Measurements from ENCODE around the gene KCNG2.
"Not testable (repeated sequence)": the region's sequence is repeated elsewhere in the genome, so short reads cannot be mapped to it uniquely, and the experiment has no call there.

DNA sequence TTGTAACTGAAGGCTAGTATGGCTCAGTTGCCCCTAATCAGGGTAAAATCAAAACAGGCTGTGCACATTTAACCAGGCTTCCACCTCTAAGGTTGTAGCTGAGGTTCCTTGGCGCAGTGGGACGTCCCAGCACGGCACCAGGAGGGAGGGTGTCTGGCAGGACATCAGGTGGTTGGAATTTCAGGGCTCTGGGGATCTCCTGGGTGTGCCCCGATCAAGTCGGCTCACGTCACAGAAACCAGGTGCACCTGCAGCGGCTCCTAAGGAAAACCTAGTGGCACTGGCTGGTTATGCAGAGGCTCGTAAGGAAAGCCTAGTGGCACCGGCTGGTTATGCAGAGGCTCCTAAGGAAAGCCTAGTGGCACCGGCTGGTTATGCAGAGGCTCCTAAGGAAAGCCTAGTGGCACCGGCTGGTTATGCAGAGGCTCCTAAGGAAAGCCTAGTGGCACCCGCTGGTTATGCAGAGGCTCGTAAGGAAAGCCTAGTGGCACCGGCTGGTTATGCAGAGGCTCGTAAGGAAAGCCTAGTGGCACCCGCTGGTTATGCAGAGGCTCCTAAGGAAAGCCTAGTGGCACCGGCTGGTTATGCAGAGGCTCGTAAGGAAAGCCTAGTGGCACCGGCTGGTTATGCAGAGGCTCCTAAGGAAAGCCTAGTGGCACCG lies 45.7 kb upstream of the KCNG2 start:
- TF ChIP-seq, protein P1, sequence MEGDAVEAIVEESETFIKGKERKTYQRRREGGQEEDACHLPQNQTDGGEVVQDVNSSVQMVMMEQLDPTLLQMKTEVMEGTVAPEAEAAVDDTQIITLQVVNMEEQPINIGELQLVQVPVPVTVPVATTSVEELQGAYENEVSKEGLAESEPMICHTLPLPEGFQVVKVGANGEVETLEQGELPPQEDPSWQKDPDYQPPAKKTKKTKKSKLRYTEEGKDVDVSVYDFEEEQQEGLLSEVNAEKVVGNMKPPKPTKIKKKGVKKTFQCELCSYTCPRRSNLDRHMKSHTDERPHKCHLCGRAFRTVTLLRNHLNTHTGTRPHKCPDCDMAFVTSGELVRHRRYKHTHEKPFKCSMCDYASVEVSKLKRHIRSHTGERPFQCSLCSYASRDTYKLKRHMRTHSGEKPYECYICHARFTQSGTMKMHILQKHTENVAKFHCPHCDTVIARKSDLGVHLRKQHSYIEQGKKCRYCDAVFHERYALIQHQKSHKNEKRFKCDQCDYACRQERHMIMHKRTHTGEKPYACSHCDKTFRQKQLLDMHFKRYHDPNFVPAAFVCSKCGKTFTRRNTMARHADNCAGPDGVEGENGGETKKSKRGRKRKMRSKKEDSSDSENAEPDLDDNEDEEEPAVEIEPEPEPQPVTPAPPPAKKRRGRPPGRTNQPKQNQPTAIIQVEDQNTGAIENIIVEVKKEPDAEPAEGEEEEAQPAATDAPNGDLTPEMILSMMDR (IDR thresholded peaks at IDR 0.05), result not testable (repeated sequence)
- TF ChIP-seq POLR2A (IDR thresholded peaks at IDR 0.05), result not testable (repeated sequence)
